ENCODE results near the gene EIF4EBP2. TPM values are rescaled to one million over a fixed set of nuclear protein-coding genes. Genes with fewer than 3 reads are reported as not detected.

Gene EIF4EBP2
- total RNA-seq, 1 donor from 2014 or later, result 146 TPM

DNA sequence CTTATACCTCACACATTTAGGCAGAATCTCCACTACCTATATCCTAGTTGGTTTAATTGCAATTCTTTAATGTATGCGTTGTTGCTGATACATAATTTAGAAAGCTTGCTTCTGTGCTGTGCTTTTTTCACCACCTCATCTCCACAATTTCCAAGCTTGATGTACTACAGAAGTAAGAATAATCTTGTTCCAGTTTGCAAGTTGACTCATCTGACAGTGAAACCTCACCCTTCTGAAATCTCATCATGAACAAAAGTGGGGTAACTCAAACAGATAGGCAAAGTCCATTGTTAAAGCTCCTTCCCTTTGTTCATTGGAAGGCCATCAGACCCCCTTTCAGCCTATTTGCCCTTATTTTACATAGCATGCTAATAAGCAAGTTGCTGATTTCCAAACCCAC, 13.6 kb downstream of the EIF4EBP2 start:
- DNase-seq (ENCODE audit: low spot score), result no peak
- H3K4me1 Mint-ChIP-seq (ENCODE audit: unreplicated experiment), result peaks cover 11% of the 10 kb centered on the region

DNA sequence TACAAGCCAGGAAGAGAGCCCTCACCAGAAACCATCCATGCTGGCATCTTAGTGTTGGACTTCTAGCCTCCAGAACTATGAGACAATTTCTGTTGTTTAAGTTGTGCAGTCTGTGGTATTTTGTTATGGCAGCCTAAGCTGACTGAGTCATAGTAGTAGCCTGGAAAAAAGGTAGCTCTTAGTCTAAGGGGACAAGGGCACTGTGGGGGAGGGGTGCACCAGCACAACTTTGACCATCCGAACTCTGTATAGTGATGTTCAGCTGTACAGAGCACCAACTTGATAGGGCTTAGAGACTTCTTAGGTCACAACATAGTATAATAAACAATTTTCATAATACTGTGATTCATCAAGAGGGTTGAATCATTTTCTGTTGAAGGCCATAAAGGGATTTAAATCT, 14.3 kb downstream of the EIF4EBP2 start:
- TF ChIP-seq, protein P1, sequence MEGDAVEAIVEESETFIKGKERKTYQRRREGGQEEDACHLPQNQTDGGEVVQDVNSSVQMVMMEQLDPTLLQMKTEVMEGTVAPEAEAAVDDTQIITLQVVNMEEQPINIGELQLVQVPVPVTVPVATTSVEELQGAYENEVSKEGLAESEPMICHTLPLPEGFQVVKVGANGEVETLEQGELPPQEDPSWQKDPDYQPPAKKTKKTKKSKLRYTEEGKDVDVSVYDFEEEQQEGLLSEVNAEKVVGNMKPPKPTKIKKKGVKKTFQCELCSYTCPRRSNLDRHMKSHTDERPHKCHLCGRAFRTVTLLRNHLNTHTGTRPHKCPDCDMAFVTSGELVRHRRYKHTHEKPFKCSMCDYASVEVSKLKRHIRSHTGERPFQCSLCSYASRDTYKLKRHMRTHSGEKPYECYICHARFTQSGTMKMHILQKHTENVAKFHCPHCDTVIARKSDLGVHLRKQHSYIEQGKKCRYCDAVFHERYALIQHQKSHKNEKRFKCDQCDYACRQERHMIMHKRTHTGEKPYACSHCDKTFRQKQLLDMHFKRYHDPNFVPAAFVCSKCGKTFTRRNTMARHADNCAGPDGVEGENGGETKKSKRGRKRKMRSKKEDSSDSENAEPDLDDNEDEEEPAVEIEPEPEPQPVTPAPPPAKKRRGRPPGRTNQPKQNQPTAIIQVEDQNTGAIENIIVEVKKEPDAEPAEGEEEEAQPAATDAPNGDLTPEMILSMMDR (IDR thresholded peaks at IDR 0.05; ENCODE audit: unreplicated experiment), result no peak
- Mint-ChIP-seq H3K27ac (ENCODE audit: unreplicated experiment) (no peak overlapping the region), H3K9me3 (ENCODE audit: unreplicated experiment) (no peaks in the 10 kb centered on the region), H3K36me3 (ENCODE audit: low read depth, unreplicated experiment) (peaks cover 25% of the 10 kb centered on the region), H3K4me1 (ENCODE audit: unreplicated experiment) (peaks cover 17% of the 10 kb centered on the region), H3K27me3 (ENCODE audit: unreplicated experiment) (no peaks in the 10 kb centered on the region), H3K4me3 (ENCODE audit: unreplicated experiment) (no peak overlapping the region)
- DNase-seq (ENCODE audit: low spot score), result no peak

More for the DNA sequence above, 13.6 kb downstream of the EIF4EBP2 start:
- Mint-ChIP-seq H3K4me3 (ENCODE audit: unreplicated experiment) (no peak overlapping the region), H3K36me3 (ENCODE audit: low read depth, unreplicated experiment) (peaks cover 19% of the 10 kb centered on the region), H3K9me3 (ENCODE audit: unreplicated experiment) (no peaks in the 10 kb centered on the region), H3K27me3 (ENCODE audit: unreplicated experiment) (no peaks in the 10 kb centered on the region), H3K27ac (ENCODE audit: unreplicated experiment) (no peak overlapping the region)
- TF ChIP-seq, protein P1 (IDR thresholded peaks at IDR 0.05; ENCODE audit: unreplicated experiment), result no peak

DNA sequence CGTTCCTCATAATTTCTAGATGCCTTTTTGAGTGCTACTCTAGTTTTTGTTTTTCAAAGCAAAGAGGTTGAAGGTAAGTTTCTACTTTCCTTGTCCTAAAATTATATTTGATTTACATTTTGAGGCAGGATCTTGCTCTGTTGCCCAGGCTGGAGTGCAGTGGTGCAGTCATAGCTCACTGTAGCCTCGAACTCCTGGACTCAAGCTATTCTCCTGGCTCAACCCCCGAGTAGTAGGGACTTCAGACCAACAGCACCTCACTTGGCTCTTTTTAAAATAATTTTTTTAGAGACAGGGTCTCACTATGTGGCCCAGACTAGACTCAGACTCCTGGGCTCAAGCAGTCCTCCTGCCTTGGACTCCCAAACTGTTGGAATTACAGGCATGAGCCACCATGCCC, 14.8 kb downstream of the EIF4EBP2 start:
- H3K9me3 Mint-ChIP-seq (ENCODE audit: unreplicated experiment), result no peaks in the 10 kb centered on the region
- peaks cover 30% of the 10 kb centered on the region for H3K36me3 Mint-ChIP-seq (ENCODE audit: low read depth, unreplicated experiment)
- TF ChIP-seq, protein P1 (IDR thresholded peaks at IDR 0.05; ENCODE audit: unreplicated experiment), result no peak
- DNase-seq (ENCODE audit: low spot score), result no peak
- no peaks in the 10 kb centered on the region for H3K27me3 Mint-ChIP-seq (ENCODE audit: unreplicated experiment)
- H3K27ac Mint-ChIP-seq (ENCODE audit: unreplicated experiment), result no peak overlapping the region
- peaks cover 20% of the 10 kb centered on the region for H3K4me1 Mint-ChIP-seq (ENCODE audit: unreplicated experiment)
- no peak overlapping the region for H3K4me3 Mint-ChIP-seq (ENCODE audit: unreplicated experiment)

DNA sequence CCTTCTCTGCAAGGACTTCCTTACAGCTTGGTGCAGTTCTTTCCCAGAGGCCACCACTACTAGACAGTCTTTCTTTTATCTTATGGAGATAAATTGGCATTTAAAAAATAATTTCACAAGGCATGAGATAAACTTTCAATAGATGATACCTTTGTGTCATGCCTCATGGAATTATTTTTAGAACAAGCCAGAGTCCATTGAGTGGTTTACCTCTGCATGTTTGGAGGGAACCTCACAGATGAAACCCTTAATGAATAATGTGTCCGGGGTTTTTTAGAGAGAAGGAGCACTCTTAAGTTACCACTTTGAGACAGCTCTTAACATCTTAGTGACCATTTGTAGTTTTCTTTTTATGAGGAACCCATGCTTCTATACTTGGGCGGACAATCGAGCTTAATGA, 20.4 kb downstream of the EIF4EBP2 start:
- no peaks in the 10 kb centered on the region for H3K27me3 Mint-ChIP-seq (ENCODE audit: unreplicated experiment)
- no peak for DNase-seq (ENCODE audit: low spot score)
- TF ChIP-seq, protein P1 (IDR thresholded peaks at IDR 0.05; ENCODE audit: unreplicated experiment), result no peak
- peaks cover 44% of the 10 kb centered on the region for H3K36me3 Mint-ChIP-seq (ENCODE audit: low read depth, unreplicated experiment)
- H3K4me1 Mint-ChIP-seq (ENCODE audit: unreplicated experiment), result peaks cover 20% of the 10 kb centered on the region
- no peaks in the 10 kb centered on the region for H3K9me3 Mint-ChIP-seq (ENCODE audit: unreplicated experiment)
- H3K27ac Mint-ChIP-seq (ENCODE audit: unreplicated experiment), result no peak overlapping the region
- no peak overlapping the region for H3K4me3 Mint-ChIP-seq (ENCODE audit: unreplicated experiment)

DNA sequence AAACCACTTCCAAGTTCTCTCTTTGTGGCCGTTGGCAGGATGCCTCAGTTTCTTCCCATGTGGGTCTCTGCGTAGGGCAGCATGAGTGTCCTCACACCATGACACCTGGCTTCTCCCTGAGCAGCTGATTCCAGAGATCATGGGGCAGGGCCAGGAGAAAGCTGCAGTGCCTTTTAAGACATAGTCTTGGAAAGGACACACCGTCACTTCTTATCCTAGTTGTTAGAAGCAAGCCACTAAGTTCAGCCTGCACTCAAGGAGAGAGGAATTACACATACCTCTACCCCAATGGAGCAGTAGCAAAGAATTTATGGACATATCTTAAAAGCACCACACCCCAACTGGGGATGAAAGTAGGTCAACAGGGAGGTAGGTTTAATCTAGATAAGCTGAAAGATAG, 21.2 kb downstream of the EIF4EBP2 start:
- Mint-ChIP-seq H3K9me3 (ENCODE audit: unreplicated experiment) (no peaks in the 10 kb centered on the region), H3K4me1 (ENCODE audit: unreplicated experiment) (peaks cover 20% of the 10 kb centered on the region), H3K36me3 (ENCODE audit: low read depth, unreplicated experiment) (peaks cover 36% of the 10 kb centered on the region), H3K4me3 (ENCODE audit: unreplicated experiment) (no peak overlapping the region), H3K27ac (ENCODE audit: unreplicated experiment) (no peak overlapping the region), H3K27me3 (ENCODE audit: unreplicated experiment) (no peaks in the 10 kb centered on the region)
- no peak for DNase-seq (ENCODE audit: low spot score)
- TF ChIP-seq, protein P1 (IDR thresholded peaks at IDR 0.05; ENCODE audit: unreplicated experiment), result no peak
